Loucy (cell line): Measurements from ENCODE around the gene OSBPL8.

ENCODE experiments used
- H2AFZ ChIP-seq: fragments of 200-600 bp; sonication (generic); 2 replicates; pipeline ENCODE4 v1.6.0; 2016; ENCODE audit warnings: antibody characterized with exemption, mild to moderate bottlenecking, low read length, moderate library complexity
- H3F3A ChIP-seq: fragments of 200-600 bp; 2 replicates; pipeline ENCODE4 v1.6.0; 2016; ENCODE audit warnings: antibody characterized with exemption, low read depth, mild to moderate bottlenecking
- H3K27me3 ChIP-seq: fragments of 200-600 bp; sonication (generic); 2 replicates; pipeline ENCODE4 v1.6.1; 2014; ENCODE audit warnings: low read length, mild to moderate bottlenecking; ENCODE audit not compliant: insufficient read depth, poor library complexity, severe bottlenecking
- H3K36me3 ChIP-seq: fragments of 200-600 bp; sonication (generic); 2 replicates; pipeline ENCODE4 v1.6.1; 2016; ENCODE audit warnings: low read length; ENCODE audit not compliant: insufficient read depth
- H3K4me1 ChIP-seq: fragments of 200-600 bp; sonication (generic); 2 replicates; pipeline ENCODE4 v1.5.1; 2014; ENCODE audit warnings: low read length, mild to moderate bottlenecking; ENCODE audit not compliant: insufficient read depth, poor library complexity, severe bottlenecking
- H3K4me2 ChIP-seq: fragments of 200-600 bp; sonication (generic); 2 replicates; pipeline ENCODE4 v1.6.0; 2014; ENCODE audit warnings: antibody characterized with exemption, low read length, low read depth, mild to moderate bottlenecking; ENCODE audit not compliant: poor library complexity, severe bottlenecking
- H3K4me3 ChIP-seq: fragments of 200-600 bp; sonication (generic); 2 replicates; pipeline ENCODE4 v1.5.1; 2014; ENCODE audit warnings: low read length, mild to moderate bottlenecking, mixed read lengths; ENCODE audit not compliant: poor library complexity, severe bottlenecking
- H3K79me2 ChIP-seq: fragments of 200-600 bp; sonication (generic); 2 replicates; pipeline ENCODE4 v1.6.1; 2014; ENCODE audit warnings: low read length; ENCODE audit not compliant: insufficient read depth
- H3K9ac ChIP-seq: fragments of 200-600 bp; sonication (generic); 2 replicates; pipeline ENCODE4 v1.6.0; 2014; ENCODE audit warnings: mild to moderate bottlenecking, low read depth, low read length, moderate library complexity; ENCODE audit not compliant: poor library complexity, severe bottlenecking
- H3K9me2 ChIP-seq: fragments of 200-600 bp; sonication (generic); replicated peaks from 2 replicates; pipeline ENCODE4 v1.6.1; 2016; ENCODE audit warnings: low read depth, low read length, mixed read lengths
- H3K9me3 ChIP-seq: fragments of 200-600 bp; sonication (generic); 2 replicates; pipeline ENCODE4 v1.6.1; 2014; ENCODE audit warnings: mild to moderate bottlenecking, antibody characterized with exemption, low read length, low read depth; ENCODE audit not compliant: insufficient read depth
- H4K20me1 ChIP-seq: fragments of 200-600 bp; sonication (generic); 2 replicates; pipeline ENCODE4 v1.6.0; 2014; ENCODE audit warnings: antibody characterized with exemption, low read length, mild to moderate bottlenecking; ENCODE audit not compliant: insufficient read depth, poor library complexity, severe bottlenecking
- CTCF ChIP-seq: fragments of 200-600 bp; sonication (generic); conservative IDR thresholded peaks from 2 replicates; pipeline ENCODE4 v1.5.1; 2014; ENCODE audit warnings: mild to moderate bottlenecking, antibody characterized with exemption, low read length
- EZH2phosphoT487 ChIP-seq: fragments of 200-600 bp; IDR thresholded peaks from 2 replicates; pipeline ENCODE4 v1.6.1; 2018; ENCODE audit warnings: antibody characterized with exemption, mild to moderate bottlenecking, moderate library complexity, borderline replicate concordance

OSBPL8 gene

GRCh38 chr12:76587428-76588178 lies 28.0 kb upstream of the OSBPL8 start:
- Histone ChIP-seq H3K4me3 (no peak overlapping the region), H3K36me3 (no peaks in the 10 kb centered on the region), H3K9me2 (no peaks in the 10 kb centered on the region), H4K20me1 (no peaks in the 10 kb centered on the region), H3K4me1 (no peaks in the 10 kb centered on the region), H3F3A (no peaks in the 10 kb centered on the region), H3K9me3 (no peaks in the 10 kb centered on the region), H3K9ac (no peak overlapping the region), H2AFZ (no peak overlapping the region), H3K79me2 (no peaks in the 10 kb centered on the region), H3K27me3 (no peaks in the 10 kb centered on the region), H3K4me2 (no peak overlapping the region)
- TF ChIP-seq EZH2phosphoT487 (no peak), CTCF (no peak)

- H2AFZ ChIP-seq = 0 out of 2 replicates have a peak overlapping the region, but pooled peaks have one; percentile 18
- TF ChIP-seq CTCF (peak; percentile 84), EZH2phosphoT487 (no peak)
- H3K9me3 ChIP-seq = no peaks in the 10 kb centered on the region
- no peak overlapping the region for H3K4me3 ChIP-seq
- H3K27me3 ChIP-seq = no peaks in the 10 kb centered on the region
- no peak overlapping the region for H3K9ac ChIP-seq
- no peaks in the 10 kb centered on the region for H3K36me3 ChIP-seq
- no peaks in the 10 kb centered on the region for H3K4me1 ChIP-seq
- H4K20me1 ChIP-seq = no peaks in the 10 kb centered on the region
- no peak overlapping the region for H3K4me2 ChIP-seq
- H3F3A ChIP-seq = no peaks in the 10 kb centered on the region
- no peaks in the 10 kb centered on the region for H3K9me2 ChIP-seq
- no peaks in the 10 kb centered on the region for H3K79me2 ChIP-seq
Observed at GRCh38 chr12:76586764-76587395, 27.3 kb upstream of the OSBPL8 start.

GRCh38 chr12:76583301-76583700 lies 23.7 kb upstream of the OSBPL8 start:
- TF ChIP-seq EZH2phosphoT487 (no peak), CTCF (no peak)
- no peak overlapping the region for H2AFZ ChIP-seq
- H3K4me1 ChIP-seq = no peaks in the 10 kb centered on the region
- no peaks in the 10 kb centered on the region for H3K36me3 ChIP-seq
- no peaks in the 10 kb centered on the region for H3K27me3 ChIP-seq
- H3K4me2 ChIP-seq = no peak overlapping the region
- no peaks in the 10 kb centered on the region for H4K20me1 ChIP-seq
- H3K9me3 ChIP-seq = no peaks in the 10 kb centered on the region
- no peaks in the 10 kb centered on the region for H3F3A ChIP-seq
- no peaks in the 10 kb centered on the region for H3K9me2 ChIP-seq
- H3K9ac ChIP-seq = no peak overlapping the region
- no peaks in the 10 kb centered on the region for H3K79me2 ChIP-seq
- no peak overlapping the region for H3K4me3 ChIP-seq
